GM21576 (cell line): Measurements from ENCODE around the gene CNR1.

Experiments
- ATAC-seq: cut with Tn5 transposase; IDR thresholded peaks from one replicate; pipeline ENCODE4 v1.9.1; 2021; ENCODE audit warnings: mild to moderate bottlenecking, moderate library complexity; ENCODE audit not compliant: unreplicated experiment

Gene CNR1

GRCh38 chr6:88144637-88145297 lies 21.4 kb downstream of the CNR1 start:
- ATAC-seq, result no peak

- no peak for ATAC-seq
These were observed 22.6 kb downstream of the CNR1 start for GRCh38 chr6:88143421-88144157.

- no peak for ATAC-seq
These were observed 23.9 kb downstream of the CNR1 start for GRCh38 chr6:88142297-88142668.

- peak; percentile 99 for ATAC-seq
These were observed 24.4 kb downstream of the CNR1 start for GRCh38 chr6:88141561-88142296.

- no peak for ATAC-seq
These were observed 28.2 kb downstream of the CNR1 start for GRCh38 chr6:88137915-88138314.

- ATAC-seq, result peak; percentile 84
These were observed 30.5 kb downstream of the CNR1 start for GRCh38 chr6:88135578-88136114.

- no peak for ATAC-seq
These were observed 31.6 kb downstream of the CNR1 start for GRCh38 chr6:88134575-88134974.

GRCh38 chr6:88133718-88134117 lies 32.4 kb downstream of the CNR1 start:
- no peak for ATAC-seq

GRCh38 chr6:88124925-88125557 lies 41.1 kb downstream of the CNR1 start:
- ATAC-seq, result no peak

GRCh38 chr6:88120635-88121034 lies 45.5 kb downstream of the CNR1 start:
- no peak for ATAC-seq

- no peak for ATAC-seq
These were observed 46.4 kb downstream of the CNR1 start for GRCh38 chr6:88119769-88120168.

GRCh38 chr6:88116276-88116675 lies 49.9 kb downstream of the CNR1 start:
- ATAC-seq, result no peak

- ATAC-seq, result no peak
These were observed 50.8 kb downstream of the CNR1 start for GRCh38 chr6:88115307-88115706.

GRCh38 chr6:88114838-88115237 lies 51.3 kb downstream of the CNR1 start:
- no peak for ATAC-seq

- no peak for ATAC-seq
These were observed 54.2 kb downstream of the CNR1 start for GRCh38 chr6:88111991-88112390.

- no peak for ATAC-seq
These were observed 58.9 kb downstream of the CNR1 start for GRCh38 chr6:88107241-88107640.

GRCh38 chr6:88105741-88106340 lies 60.3 kb downstream of the CNR1 start:
- ATAC-seq, result no peak
